Ramos (cell line): Measurements from ENCODE around the gene GPR3.

Experiments
- in situ Hi-C: fragments of 300-500 bp; cut with MboI; formaldehyde crosslinking; loops from one replicate; pipeline ENCODE4 v1.14.3; 2022; ENCODE audit warnings: low sequenced_read_pairs; ENCODE audit not compliant: unreplicated experiment

GPR3 gene

GRCh38 chr1:27392096-27392777 is at the start of gene GPR3:
TSS of gene GPR3 (plus strand) at chr1:27392622. CDS start at chr1:27393799, 1,177 bp downstream.
- in situ Hi-C loops = loop anchor here (5.0 kb wide), 2 partner anchors 215 to 270 kb away; no protein-coding TSS in a partner anchor

- in situ Hi-C loops = no loop called here
These were observed 49.4 kb upstream of the GPR3 start for GRCh38 chr1:27342778-27343638.

- in situ Hi-C loops = no loop called here
These were observed 48.8 kb upstream of the GPR3 start for GRCh38 chr1:27343639-27344025.

GRCh38 chr1:27345272-27345671 is 47.1 kb upstream of the GPR3 start:
- in situ Hi-C loops = no loop called here

- in situ Hi-C loops = no loop called here
These were observed 46.1 kb upstream of the GPR3 start for GRCh38 chr1:27346357-27346756.

GRCh38 chr1:27346991-27347624 is 45.3 kb upstream of the GPR3 start:
- in situ Hi-C loops = no loop called here

- in situ Hi-C loops = no loop called here
These were observed 43.3 kb upstream of the GPR3 start for GRCh38 chr1:27348861-27349783.

GRCh38 chr1:27349784-27350662 is 42.4 kb upstream of the GPR3 start:
- in situ Hi-C loops = no loop called here

- in situ Hi-C loops = no loop called here
These were observed 41.5 kb upstream of the GPR3 start for GRCh38 chr1:27350663-27351540.

- in situ Hi-C loops = no loop called here
These were observed 40.8 kb upstream of the GPR3 start for GRCh38 chr1:27351541-27352107.

GRCh38 chr1:27353166-27353565 is 39.3 kb upstream of the GPR3 start:
- in situ Hi-C loops = no loop called here

- in situ Hi-C loops = no loop called here
These were observed 38.8 kb upstream of the GPR3 start for GRCh38 chr1:27353629-27354028.

- in situ Hi-C loops = no loop called here
These were observed 36.7 kb upstream of the GPR3 start for GRCh38 chr1:27355683-27356082.

- in situ Hi-C loops = no loop called here
These were observed 36.2 kb upstream of the GPR3 start for GRCh38 chr1:27356277-27356618.

- in situ Hi-C loops = no loop called here
These were observed 35.7 kb upstream of the GPR3 start for GRCh38 chr1:27356619-27357280.

- in situ Hi-C loops = no loop called here
These were observed 35.0 kb upstream of the GPR3 start for GRCh38 chr1:27357281-27358037.
